ENCODE data around the gene ZGRF1.

Gene ZGRF1

DNA sequence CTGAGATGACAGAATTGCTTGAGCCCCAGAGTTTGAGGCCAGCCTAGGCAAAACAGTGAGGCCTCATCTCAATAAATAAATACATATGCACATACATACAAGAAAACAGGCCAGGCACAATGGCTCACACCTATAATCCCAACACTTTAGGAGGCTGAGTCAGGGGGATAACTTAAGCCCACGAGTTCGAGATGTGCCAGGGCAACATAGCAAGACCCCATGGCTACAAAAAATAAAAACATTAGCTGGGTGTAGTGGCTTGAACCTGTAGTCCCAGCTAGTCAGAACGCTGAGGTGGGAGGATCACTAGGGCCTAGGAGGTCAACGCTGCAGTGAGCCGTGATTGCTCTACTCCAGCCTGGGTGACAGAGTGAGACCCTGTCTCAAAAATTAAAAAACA lies 69.2 kb downstream of the ZGRF1 start:
- Histone ChIP-seq H3K27ac (no peak overlapping the region), H3K36me3 (no peaks in the 10 kb centered on the region), H3K4me3 (ENCODE audit: low read depth, low read length) (no peak overlapping the region), H3K27me3 (ENCODE audit: insufficient read depth, low read depth, severe bottlenecking) (no peaks in the 10 kb centered on the region), H3K9me3 (ENCODE audit: severe bottlenecking) (no peaks in the 10 kb centered on the region)
- DNase-seq, result no peak
- TF ChIP-seq, protein P1, sequence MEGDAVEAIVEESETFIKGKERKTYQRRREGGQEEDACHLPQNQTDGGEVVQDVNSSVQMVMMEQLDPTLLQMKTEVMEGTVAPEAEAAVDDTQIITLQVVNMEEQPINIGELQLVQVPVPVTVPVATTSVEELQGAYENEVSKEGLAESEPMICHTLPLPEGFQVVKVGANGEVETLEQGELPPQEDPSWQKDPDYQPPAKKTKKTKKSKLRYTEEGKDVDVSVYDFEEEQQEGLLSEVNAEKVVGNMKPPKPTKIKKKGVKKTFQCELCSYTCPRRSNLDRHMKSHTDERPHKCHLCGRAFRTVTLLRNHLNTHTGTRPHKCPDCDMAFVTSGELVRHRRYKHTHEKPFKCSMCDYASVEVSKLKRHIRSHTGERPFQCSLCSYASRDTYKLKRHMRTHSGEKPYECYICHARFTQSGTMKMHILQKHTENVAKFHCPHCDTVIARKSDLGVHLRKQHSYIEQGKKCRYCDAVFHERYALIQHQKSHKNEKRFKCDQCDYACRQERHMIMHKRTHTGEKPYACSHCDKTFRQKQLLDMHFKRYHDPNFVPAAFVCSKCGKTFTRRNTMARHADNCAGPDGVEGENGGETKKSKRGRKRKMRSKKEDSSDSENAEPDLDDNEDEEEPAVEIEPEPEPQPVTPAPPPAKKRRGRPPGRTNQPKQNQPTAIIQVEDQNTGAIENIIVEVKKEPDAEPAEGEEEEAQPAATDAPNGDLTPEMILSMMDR (IDR thresholded peaks at IDR 0.05; ENCODE audit: low read depth, low read length), result no peak

DNA sequence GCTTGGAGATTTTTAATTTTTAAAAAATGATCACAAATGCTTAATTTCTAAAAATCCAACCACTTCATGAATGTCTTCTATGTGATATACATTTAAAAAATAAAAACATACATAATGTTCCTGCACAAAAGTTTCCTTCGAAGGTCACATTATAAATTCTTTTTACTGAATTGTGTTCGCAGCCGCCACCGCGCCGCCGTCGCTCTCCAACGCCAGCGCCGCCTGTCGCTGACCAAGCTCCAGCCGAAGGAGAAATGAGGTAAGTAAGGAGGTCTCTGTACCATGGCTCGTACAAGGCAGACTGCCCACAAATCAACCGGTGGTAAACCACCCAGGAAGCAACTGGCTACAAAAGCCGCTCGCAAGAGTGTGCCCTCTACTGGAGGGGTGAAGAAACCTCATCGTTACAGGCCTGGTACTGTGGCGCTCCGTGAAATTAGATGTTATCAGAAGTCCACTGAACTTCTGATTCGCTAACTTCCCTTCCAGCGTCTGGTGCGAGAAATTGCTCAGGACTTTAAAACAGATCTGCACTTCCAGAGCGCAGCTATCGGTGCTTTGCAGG lies 71.9 kb downstream of the ZGRF1 start:
- TF ChIP-seq, protein P1 (IDR thresholded peaks at IDR 0.05; ENCODE audit: low read depth, low read length), result peak; percentile 14; the same call in 1 of the 2 replicates
- no peak for DNase-seq
- Histone ChIP-seq H3K4me3 (ENCODE audit: low read depth, low read length) (no peak overlapping the region), H3K36me3 (peaks cover 14% of the 10 kb centered on the region), H3K27me3 (ENCODE audit: insufficient read depth, low read depth, severe bottlenecking) (no peaks in the 10 kb centered on the region), H3K9me3 (ENCODE audit: severe bottlenecking) (no peaks in the 10 kb centered on the region), H3K27ac (no peak overlapping the region)

DNA sequence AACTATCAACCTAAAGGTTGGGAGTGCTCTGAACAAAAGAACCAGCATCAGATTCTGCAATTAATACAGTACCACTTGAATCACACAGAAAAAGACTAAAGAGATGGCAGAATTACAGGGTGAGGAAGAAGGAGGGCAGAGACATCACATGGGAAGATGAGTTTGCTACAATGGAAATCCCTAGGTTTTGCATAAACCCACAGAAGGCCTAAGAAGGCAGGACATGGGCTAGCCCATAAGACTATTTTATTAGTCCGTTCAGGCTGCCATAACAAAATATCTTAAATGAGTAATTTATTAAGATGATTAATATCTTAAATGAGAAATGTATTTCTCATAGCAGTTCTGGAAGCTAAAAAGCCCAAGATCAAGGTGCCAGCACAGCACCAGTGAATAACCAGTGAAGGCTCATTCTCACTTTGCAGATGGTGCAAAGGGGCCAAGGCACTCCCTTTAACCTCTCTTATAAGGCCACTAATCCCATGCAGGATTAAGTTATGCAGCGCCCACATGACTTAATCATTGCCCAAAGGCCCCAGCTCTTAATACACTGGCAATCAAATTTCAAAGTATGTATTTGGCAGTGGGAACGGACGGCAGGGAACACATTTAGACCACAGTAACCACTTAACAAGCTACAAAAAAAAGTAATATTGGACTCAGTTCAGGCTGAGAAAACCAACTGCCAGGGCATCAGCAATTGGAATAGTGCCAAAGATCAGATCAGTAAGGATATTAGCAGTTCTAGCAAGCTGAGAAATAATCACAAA lies 73.1 kb downstream of the ZGRF1 start:
- peak; percentile 58 for DNase-seq
- H3K27ac ChIP-seq, result peak overlapping the region; percentile 2; the same call in 1 of the 2 replicates
- no peaks in the 10 kb centered on the region for H3K9me3 ChIP-seq (ENCODE audit: severe bottlenecking)
- TF ChIP-seq, protein P1 (IDR thresholded peaks at IDR 0.05; ENCODE audit: low read depth, low read length), result no peak
- H3K4me3 ChIP-seq (ENCODE audit: low read depth, low read length), result no peak overlapping the region
- H3K36me3 ChIP-seq, result peaks cover 22% of the 10 kb centered on the region
- H3K27me3 ChIP-seq (ENCODE audit: insufficient read depth, low read depth, severe bottlenecking), result no peaks in the 10 kb centered on the region

DNA sequence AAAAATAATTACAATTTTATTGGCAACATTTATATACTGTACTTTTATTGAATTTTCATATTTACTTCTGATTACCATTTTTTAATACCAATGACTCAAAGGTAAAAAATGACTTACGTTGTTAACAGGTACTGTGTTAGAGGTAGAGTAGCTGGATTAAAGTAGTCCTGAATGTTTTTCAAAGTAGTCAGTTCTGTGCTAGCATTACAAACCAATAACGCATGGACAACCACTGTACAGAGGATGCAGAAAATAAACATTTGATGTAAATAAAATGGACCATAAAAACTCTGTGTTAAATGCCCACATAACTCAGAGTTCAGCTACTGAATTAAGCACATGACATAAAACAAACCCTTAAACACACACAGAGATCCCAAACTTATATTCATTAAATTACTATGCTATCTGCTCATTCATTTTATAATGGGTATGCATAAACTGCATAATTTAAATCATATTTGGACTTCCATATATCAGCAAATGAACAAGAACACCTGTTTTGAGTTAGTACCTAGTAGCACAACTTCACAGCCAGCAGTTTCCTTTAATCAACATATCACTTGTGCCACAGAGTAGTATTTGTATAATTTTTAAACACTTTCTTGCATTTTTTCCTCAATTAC lies 74.3 kb downstream of the ZGRF1 start:
- H3K27ac ChIP-seq, result no peak overlapping the region
- H3K4me3 ChIP-seq (ENCODE audit: low read depth, low read length), result no peak overlapping the region
- H3K9me3 ChIP-seq (ENCODE audit: severe bottlenecking), result no peaks in the 10 kb centered on the region
- no peaks in the 10 kb centered on the region for H3K27me3 ChIP-seq (ENCODE audit: insufficient read depth, low read depth, severe bottlenecking)
- TF ChIP-seq, protein P1 (IDR thresholded peaks at IDR 0.05; ENCODE audit: low read depth, low read length), result no peak
- no peak for DNase-seq
- peaks cover 31% of the 10 kb centered on the region for H3K36me3 ChIP-seq

DNA sequence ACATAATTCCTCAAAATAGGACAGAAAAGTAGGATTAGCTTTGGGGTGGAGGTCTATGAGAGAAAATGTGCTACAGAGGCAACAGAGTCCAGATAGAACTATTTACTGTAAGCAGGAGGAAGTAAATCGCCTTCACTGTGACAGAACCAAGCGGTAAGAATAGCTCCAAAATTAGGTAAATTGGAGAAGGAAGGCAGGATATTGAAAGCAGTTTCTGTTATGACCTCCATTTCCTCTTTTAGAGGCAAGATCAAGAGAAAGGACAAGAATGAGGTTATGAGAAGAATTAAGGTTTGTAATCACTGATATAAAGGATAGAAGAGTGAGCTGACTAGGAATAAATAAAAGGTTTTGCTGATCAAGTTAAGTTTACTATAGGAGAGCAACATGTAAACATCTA lies 76.6 kb downstream of the ZGRF1 start:
- Histone ChIP-seq H3K27me3 (ENCODE audit: insufficient read depth, low read depth, severe bottlenecking) (no peaks in the 10 kb centered on the region), H3K36me3 (peaks cover 33% of the 10 kb centered on the region), H3K27ac (no peak overlapping the region), H3K9me3 (ENCODE audit: severe bottlenecking) (no peaks in the 10 kb centered on the region), H3K4me3 (ENCODE audit: low read depth, low read length) (no peak overlapping the region)
- no peak for DNase-seq
- TF ChIP-seq, protein P1 (IDR thresholded peaks at IDR 0.05; ENCODE audit: low read depth, low read length), result no peak
